ENCODE results near the gene METTL27.

GRCh38 chr7:73823257-73823656, 19.1 kb downstream of the METTL27 start:
- TF ChIP-seq CTCF (conservative IDR thresholded peaks at IDR 0.05 in 1 of 2, IDR thresholded peaks at IDR 0.05 in 1 of 2; ENCODE audit: low read depth in 1 of 2, low read length in 2 of 2) (no peak), EZH2 (IDR thresholded peaks at IDR 0.05; ENCODE audit: low read length, missing control alignments) (no peak)
